NCI-H1105 treated with DMSO at 0.1 percent for 48 hours (cell line): ENCODE results near the gene ATP6V1G2.
"Not testable (repeated sequence)": the region's sequence is repeated elsewhere in the genome, so short reads cannot be mapped to it uniquely, and the experiment has no call there.

Experiments
- DNase-seq: peaks from one replicate; lab custom pipeline; 2025; lab: John Stamatoyannopoulos, UW

ATP6V1G2 gene

DNA sequence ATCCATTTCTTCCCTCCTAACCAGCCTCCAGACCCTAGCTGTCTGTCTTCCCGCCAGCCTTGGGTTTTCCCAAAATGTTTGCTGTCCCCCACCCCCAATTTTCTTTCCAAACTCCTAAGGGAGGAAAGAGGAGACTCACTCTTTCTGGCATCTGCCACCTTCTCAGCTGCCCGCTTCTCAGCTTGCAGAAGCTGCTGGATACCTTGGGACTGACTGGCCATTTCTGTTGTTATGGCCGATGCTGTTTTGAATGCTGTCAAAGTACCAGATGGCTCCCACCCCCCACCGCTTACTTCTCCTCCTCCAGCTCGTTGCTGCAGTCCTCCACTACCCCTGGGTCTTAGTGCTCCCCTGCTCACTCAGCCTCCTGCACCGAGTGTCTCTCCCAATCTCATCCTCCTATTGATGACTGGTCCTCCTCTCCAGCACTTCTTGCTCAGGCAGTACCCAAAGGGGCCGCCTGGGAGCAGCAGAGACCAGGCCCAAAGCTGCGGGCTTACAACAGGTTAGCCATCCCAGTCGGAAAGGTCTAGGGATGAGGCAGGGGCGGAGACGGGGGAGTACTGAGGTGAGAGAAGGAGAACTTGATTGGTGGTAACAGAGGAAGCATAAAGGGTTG lies at the start of gene ATP6V1G2:
TSS of gene ATP6V1G2 (minus strand) at position 270 of the 619 bp plus-strand sequence. CDS start at position 221, 49 bp downstream.
- DNase-seq = peak; percentile 97

DNA sequence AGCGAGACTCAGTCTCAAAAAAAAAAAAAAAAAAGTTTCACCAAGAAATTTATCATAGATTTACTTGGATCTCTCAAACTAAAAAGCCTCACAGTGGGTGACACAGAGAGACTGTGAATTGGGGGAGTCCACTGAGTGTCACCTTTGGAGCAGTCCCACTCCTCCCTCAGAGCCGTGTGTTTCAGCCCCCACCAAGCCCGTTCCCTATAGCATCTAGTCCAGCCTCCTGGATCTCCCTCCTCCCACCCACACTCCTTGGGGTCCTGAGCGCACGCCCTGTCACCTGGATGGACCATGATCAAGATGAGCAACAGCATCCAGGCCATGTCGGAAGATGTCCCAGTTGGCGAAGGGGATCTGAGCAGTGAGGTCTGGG lies 46.0 kb upstream of the ATP6V1G2 start:
- no peak for DNase-seq

DNA sequence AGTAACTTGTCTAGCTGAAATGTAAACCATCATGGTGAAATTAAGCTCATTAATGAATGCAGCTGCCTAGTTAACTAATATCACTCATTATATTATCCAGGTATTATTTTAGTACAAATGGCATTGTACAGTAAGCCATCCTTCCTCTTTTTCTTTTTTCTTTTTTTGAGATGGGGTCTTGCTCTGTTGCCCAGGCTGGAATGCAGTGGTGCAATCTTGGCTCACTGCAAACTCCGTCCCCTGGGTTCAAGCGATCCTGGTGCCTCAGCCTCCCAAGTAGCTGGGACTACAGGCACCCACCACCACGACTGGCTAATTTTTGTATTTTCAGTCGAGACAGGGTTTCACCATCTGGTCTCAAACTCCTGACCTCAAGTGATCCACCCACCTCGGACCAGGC lies 44.3 kb upstream of the ATP6V1G2 start:
- not testable (repeated sequence) for DNase-seq

DNA sequence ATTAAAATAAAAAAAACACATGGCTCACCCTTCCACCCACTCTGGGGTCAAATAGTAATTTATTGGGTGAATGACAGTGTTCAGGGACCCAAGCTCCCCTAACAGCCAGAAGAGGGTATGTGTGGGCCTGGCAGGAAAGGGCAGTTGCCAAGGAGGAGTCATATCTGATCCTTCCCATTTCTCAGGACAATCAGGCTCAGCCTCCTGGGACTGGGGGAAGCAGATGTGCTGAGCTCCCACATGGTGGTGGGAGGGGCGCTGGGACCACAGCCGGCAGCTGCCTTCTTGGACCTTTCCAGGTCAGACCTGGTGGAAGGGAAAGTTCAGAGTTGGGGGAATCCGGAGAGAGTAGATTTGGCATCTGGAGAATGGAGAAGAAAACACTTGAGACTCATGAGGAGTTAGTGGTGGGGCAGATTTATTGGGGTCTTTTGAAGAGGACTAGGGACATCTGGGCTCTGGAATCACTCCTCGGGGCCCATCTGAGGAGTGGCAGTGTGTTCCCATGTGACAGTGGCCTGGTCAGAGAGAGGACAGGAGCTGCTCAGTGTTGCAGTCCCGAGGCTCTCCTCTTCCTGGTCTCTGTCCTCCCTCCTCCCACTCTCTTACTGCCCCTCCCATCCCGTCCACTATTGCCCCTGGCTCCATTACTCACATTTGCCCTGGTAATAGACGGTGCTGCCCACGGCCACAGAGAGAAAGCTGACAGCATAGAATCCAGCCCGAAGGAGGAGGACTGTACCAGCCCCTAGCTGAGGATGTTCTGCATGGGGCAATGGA lies 42.7 kb upstream of the ATP6V1G2 start:
- DNase-seq = no peak

DNA sequence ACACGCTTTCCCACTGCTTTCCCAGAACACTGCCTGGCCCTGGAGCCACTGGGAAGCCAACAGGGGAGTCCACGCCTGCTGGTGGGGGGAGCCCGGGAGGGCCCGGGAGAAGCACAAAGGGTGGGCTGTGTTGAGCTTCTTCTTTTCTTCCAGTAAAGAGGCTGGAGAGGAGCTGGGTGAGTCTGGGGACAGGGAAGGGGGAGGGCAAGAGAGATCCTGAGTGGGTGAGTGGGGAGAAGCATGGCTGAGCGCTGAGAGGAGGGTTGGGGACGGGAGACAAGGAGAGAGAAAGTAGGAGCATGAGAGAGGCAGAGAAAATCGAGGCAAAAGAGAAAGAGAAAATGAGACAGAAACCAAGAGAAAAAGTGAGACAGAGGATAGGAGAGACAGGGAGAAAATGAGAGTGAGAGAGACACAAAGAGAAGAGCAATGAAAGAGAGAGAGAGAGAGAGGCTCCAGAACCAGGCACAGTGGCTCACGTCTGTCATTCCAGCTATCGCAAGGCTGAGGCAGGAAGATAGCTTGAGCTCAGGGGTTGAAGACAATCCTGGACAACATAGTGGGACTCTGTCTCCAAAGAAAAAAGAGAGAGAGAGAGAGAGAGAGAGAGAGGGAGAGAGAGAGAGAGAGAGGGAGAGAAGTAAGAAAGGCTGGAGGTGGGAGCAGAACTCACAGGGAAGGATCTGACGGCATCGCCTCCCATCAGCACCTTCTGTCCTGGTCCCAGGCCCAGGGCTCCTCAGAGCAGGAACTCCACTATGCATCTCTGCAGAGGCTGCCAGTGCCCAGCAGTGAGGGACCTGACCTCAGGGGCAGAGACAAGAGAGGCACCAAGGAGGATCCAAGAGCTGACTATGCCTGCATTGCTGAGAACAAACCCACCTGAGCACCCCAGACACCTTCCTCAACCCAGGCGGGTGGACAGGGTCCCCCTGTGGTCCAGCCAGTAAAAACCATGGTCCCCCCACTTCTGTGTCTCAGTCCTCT lies 41.7 kb upstream of the ATP6V1G2 start:
- DNase-seq = no peak

DNA sequence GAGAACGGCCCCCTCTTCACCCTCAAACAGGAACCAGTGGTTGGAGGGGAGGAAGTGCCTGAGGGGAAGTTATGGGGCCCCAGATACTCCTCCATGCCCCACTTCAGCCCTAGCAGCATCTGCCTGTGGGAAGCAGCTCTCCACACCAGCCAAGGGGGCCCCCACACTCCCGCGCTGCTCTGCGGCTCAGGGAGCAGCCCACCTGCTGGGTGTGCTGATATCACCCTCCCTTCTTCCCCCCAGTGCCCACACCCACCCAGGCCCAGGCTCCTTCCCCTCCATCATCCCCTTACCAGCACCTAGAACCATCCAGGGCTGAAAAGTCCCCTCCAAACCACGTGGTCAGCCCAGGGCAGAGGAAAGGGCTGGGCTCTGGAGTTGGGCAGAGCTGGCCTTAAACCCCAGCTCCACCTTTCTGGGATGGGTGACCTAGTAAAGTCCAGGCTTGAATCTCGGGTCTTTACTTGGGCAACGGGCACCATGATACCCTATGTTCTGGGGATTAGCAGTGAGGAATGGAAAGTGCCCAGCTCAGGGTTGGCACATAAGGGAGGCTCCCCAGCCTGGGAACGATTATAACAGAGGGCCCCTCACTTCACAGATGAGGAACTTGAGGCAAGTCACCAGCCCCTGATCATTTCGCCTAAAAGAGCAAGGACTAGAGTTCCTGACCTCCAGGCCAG lies 40.3 kb upstream of the ATP6V1G2 start:
- no peak for DNase-seq

DNA sequence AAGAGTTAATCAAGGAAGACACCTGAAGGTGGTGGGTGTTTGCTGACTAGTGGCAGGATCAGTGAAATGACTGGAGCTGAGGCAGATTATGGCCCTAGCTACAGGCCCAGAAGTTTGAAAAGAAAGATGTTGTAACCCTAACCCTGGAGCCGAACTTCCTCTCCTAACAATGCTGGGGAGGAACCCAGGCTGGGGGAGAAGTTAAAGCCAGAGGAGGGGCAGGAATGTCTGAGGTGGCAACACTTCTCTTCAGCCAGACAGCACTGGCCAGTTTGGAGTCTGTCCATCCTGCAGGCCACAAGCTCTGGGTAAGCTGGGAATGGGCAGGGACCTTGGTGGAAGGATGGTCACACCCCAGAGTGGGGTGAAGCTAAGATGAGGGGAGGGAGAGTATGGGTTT lies 39.6 kb upstream of the ATP6V1G2 start, which contains the start of gene LST1:
TSS of gene LST1 (plus strand) at position 270 of the 400 bp plus-strand sequence. CDS start 1,023 bp downstream, outside the sequence.
- DNase-seq = no peak

DNA sequence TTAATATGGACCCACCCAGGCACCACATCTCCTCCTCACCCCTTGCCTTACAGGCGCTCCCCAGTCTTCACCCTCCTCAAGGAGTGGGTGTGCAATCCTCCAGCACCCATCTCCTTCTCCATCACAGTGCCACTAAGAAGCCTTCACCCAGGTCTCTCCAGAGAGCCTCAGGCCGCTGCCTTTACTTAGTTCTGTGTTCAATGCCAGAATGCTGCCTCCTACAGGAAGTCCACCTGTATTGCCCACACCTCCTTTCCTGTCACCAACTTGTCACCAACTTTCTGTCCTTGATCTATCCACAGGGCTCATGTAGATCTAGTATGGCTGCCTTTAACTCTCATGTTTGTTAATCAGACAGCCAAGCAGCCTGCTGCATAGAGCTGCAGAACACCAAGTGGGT lies 39.1 kb upstream of the ATP6V1G2 start:
- no peak for DNase-seq

DNA sequence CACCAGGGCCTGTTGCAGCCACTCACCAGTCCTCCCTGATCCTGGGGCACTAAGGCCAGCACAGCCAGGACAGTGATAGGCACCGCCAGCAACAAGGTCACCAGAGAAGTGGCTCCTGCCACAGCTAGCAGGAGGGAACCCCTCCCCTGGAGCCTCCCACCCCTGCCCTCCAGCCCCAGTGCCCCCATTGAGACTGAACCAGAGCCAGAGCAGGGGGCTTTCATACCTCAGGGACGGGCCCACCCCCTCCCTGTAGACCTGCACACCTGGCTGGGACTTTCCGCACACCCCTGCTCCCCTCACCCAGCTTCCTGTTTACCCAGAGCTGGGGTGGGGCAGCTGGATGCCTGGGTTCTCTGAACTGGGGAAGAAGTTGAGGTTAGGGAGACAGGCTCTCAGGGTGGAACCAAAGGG lies 35.8 kb upstream of the ATP6V1G2 start, which contains the start of gene LTB:
TSS of gene LTB (minus strand) at position 195 of the 414 bp plus-strand sequence. CDS start at position 188, 7 bp downstream.
- no peak for DNase-seq

DNA sequence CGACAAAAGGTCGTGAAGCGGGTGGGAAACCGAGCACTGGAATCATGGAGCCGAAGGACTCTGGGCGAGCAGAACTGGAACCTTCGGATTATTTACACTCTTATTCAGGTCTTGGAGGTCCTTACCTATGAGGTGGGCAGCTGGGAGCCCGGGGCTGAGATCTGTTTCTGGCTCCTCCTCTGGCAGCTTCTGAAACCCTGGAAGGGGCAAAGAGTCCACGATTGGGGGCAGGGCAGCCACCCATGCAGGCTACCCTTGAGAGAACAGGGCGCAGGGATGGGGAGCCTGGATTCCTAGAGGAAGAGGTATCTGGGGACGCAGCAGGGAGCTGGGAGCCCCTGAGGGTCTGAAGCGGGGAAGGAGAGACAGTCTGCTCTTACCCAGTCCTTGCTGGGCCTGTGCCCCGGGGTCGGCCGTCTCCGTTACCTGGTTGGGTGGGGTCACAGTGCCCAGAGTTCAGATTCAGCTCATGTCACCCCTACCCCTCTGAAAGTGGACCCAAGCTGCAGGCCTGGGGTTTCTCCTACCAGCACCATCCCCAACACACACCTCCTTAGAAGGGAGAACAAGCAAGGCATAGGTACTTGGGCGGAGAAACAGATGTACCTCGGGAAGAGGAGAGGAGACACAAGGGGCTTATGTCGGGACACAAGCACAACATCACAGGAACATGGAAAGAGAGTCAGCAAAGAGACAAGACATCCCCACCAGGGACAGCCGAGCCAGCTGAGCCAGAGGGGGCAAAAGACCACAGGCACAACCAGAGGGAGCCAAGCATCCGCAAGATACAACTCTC lies 35.2 kb upstream of the ATP6V1G2 start:
- DNase-seq = no peak

DNA sequence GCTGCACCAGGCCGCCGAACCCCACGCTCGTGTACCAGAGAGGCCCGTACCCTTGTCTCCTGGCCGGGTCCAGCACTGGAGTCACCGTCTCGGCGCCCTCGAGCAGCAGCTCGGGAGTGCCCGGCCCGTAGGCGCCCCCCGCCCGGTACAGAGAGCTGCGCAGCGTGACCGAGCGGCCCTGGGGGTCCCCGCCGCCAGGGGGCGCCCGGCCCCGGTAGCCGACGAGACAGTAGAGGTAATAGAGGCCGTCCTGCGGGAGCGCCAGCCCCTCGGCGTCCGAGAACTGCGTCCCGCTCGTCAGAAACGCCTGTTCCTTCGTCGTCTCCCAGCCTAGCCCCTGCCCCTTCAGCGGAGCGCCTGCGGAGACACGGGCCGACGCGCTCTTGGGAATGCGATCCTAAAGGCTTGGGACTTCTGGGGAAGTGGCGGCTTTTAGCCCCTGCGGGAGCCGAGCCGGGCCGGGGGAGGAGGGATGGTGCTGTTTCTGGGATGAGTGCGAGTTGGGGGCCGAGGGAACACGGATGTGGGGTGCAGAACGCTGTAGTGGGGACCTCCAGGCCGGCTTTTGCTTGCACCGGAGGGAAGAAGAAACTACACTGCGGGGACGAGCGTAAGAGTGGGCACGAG lies 34.5 kb upstream of the ATP6V1G2 start:
- peak; percentile 67 for DNase-seq

DNA sequence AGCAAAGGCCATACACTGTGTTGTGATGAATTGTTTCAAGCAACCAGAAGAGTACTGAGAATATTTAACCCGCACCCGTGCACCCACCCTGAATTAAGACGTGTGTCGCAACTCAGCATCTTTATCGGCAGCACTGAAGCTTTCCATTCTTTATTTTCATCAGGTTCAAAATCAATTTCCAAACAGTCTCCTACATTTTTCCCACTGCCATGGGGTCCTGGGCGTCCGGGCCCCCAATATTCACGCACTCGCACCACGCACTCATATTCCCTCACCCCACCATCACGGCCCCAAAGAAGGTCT lies 34.0 kb upstream of the ATP6V1G2 start:
- no peak for DNase-seq

DNA sequence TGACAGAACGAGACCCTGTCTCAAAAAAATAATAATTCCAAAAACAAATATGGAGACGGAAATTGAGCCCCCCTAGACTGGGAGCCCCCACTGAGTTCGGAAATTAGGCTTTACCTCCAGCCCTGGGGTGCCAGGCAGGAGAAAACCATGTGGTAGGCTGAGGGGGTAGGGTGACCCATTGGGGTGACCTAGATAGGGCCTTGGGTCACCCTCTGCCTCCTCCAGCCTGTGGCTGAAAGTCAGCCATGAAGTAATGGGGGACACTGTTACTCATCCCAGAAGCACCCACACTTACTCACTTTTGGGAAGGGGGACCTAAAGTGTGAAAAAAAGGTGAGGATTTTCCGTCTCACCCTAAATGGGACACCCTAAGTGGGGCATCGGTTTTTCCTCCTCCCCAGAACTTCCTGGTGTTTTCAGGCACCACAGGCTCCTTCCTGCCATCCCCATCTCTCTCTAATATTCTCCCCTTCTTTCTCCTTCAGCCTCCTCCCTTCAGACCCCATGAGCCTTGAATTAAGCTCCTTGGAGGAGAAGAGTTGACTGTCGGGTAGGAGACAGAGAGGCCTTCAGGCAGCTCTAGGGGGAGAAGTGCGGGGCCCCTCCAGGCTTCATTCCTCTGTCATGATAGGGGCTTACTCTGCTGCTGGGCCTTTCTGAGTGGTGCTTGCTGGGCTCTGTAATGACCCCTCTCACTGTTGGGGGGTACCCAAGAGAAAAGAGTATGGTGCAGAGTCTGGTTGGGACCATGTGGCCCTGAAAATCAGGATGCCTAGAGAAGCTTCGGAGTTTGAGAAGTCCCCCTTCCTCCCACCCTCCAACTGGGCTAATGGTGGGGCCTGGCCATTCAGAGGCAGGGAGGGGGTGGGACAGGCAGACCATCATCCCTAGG lies 33.4 kb upstream of the ATP6V1G2 start:
- no peak for DNase-seq

DNA sequence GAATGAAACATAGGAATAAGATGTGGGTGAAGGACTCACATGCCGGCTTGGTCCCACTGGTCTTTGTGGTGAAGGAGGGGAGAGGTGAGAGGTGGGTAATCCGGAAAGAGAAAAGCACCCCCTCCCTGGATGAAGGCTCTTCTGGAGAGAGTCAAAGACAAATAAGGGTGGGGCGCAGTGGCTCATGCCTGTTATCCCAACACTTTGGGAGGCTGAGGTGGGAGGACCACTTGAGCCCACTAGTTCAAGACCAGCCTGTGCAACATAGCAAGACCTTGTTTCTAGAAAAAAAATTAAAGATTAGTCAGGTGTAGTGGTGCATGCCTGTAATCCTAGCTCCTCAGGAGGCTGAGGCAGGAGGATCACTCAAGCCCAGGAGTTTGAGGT lies 32.7 kb upstream of the ATP6V1G2 start:
- no peak for DNase-seq

DNA sequence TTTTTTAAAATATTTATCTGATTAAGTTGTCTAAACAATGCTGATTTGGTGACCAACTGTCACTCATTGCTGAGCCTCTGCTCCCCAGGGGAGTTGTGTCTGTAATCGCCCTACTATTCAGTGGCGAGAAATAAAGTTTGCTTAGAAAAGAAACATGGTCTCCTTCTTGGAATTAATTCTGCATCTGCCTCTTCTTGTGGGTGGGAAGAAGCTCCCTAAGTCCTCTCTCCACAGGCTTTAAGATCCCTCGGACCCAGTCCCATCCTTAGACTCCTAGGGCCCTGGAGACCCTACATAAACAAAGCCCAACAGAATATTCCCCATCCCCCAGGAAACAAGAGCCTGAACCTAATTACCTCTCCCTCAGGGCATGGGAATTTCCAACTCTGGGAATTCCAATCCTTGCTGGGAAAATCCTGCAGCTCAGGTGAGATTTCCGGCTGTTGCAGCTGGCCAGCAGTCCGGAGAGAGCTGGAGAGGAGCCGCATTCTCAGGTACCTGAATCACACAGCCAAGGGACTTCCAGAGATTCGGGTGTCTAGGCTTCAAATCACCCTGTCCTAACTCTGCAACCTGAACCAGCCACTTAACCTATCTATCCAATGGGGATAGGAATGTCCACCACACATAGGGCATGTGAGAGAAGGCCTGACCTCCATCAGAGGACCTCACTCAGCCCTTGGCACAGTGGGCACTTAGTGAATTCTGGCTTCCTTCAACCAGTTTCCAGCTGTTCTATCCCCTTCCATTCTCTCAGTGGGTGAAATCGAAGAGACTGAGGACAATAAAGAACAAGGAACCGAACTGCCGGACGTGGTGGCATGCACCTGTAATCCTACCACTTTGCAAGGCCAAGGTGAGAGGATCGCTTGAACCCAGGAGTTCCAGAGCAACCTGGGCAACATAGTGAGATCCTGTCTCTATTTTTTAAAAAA lies 32.0 kb upstream of the ATP6V1G2 start:
- no peak for DNase-seq

DNA sequence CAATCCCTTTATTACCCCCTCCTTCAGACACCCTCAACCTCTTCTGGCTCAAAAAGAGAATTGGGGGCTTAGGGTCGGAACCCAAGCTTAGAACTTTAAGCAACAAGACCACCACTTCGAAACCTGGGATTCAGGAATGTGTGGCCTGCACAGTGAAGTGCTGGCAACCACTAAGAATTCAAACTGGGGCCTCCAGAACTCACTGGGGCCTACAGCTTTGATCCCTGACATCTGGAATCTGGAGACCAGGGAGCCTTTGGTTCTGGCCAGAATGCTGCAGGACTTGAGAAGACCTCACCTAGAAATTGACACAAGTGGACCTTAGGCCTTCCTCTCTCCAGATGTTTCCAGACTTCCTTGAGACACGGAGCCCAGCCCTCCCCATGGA lies 31.2 kb upstream of the ATP6V1G2 start:
- no peak for DNase-seq

DNA sequence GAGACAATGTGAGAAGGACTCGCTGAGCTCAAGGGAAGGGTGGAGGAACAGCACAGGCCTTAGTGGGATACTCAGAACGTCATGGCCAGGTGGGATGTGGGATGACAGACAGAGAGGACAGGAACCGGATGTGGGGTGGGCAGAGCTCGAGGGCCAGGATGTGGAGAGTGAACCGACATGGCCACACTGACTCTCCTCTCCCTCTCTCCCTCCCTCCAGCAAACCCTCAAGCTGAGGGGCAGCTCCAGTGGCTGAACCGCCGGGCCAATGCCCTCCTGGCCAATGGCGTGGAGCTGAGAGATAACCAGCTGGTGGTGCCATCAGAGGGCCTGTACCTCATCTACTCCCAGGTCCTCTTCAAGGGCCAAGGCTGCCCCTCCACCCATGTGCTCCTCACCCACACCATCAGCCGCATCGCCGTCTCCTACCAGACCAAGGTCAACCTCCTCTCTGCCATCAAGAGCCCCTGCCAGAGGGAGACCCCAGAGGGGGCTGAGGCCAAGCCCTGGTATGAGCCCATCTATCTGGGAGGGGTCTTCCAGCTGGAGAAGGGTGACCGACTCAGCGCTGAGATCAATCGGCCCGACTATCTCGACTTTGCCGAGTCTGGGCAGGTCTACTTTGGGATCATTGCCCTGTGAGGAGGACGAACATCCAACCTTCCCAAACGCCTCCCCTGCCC lies 30.6 kb upstream of the ATP6V1G2 start:
- no peak for DNase-seq
